Chondrocyte (in vitro differentiated cells): ENCODE results near the gene ANTXR1. TPM values are rescaled to one million over a fixed set of nuclear protein-coding genes. Genes with fewer than 3 reads are reported as not detected.

Experiments used
- DNase-seq: peaks from one replicate; pipeline ENCODE4 v3.0.0; 2021; ENCODE audit warnings: mixed read lengths, low spot score
- H3K27ac Mint-ChIP-seq: one replicate; pipeline ENCODE4 v1.8.0; 2021; ENCODE audit warnings: mild to moderate bottlenecking, moderate library complexity, mixed read lengths; ENCODE audit not compliant: unreplicated experiment
- H3K27me3 Mint-ChIP-seq: 2 replicates; pipeline ENCODE4 v1.8.0; 2021; ENCODE audit warnings: low read depth, mixed read lengths
- H3K36me3 Mint-ChIP-seq: 2 replicates; pipeline ENCODE4 v1.8.0; 2021; ENCODE audit warnings: low read depth, mixed read lengths
- H3K4me1 Mint-ChIP-seq: 2 replicates; pipeline ENCODE4 v1.8.0; 2021; ENCODE audit warnings: low read depth, mild to moderate bottlenecking, mixed read lengths
- H3K4me3 Mint-ChIP-seq: one replicate; pipeline ENCODE4 v1.8.0; 2021; ENCODE audit warnings: mild to moderate bottlenecking, moderate library complexity, mixed read lengths; ENCODE audit not compliant: unreplicated experiment
- H3K9me3 Mint-ChIP-seq: 2 replicates; pipeline ENCODE4 v1.8.0; 2021; ENCODE audit warnings: low read depth, mixed read lengths
- total RNA-seq: library from RNA; stranded (reverse); gene quantifications from 3 replicates; pipeline ENCODE4 v1.2.1, GENCODE V29; 2021
- TF ChIP-seq, protein P1 (sequence below): fragments of 200-600 bp; sonication (generic); IDR thresholded peaks from 2 replicates; pipeline ENCODE4 v1.5.0; 2021; ENCODE audit warnings: antibody characterized with exemption, mild to moderate bottlenecking, moderate library complexity

ANTXR1 gene
- total RNA-seq, 1 donor from 2014 or later: 351 TPM

DNA sequence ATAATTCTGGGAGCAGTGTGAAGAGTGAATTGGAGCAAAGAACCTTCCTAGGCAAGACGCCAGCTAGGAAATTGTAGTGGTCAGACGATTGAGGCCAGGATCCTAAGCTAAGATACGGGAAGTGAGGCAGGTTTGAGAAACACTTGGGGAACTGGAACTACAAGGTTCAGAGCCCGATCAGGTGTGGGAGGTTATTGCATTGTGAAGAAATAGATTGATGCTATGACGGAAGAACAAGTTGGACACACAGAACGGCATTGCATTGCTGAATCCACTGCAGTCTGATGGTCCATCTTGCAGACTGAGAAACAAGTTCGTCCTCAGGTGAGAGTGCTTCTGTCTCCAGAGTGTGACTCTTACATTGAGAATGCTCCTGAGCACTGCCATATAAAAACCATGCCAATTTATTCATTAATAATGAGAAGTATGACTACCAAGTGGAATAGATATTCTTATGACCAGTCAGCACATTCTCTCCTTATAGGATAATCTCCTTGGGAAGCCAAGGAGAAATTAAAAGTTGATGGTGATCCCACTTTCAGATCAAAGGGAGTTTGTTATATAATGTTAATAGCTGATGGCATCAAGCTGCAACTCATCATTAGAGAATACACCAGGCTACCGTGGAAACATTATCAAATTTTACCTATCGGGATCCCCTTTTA lies 30.9 kb downstream of the ANTXR1 start:
- DNase-seq: no peak
- no peaks in the 10 kb centered on the region for H3K27me3 Mint-ChIP-seq
- peaks cover 50% of the 10 kb centered on the region for H3K36me3 Mint-ChIP-seq
- no peaks in the 10 kb centered on the region for H3K9me3 Mint-ChIP-seq
- no peak overlapping the region for H3K27ac Mint-ChIP-seq
- TF ChIP-seq, protein P1, sequence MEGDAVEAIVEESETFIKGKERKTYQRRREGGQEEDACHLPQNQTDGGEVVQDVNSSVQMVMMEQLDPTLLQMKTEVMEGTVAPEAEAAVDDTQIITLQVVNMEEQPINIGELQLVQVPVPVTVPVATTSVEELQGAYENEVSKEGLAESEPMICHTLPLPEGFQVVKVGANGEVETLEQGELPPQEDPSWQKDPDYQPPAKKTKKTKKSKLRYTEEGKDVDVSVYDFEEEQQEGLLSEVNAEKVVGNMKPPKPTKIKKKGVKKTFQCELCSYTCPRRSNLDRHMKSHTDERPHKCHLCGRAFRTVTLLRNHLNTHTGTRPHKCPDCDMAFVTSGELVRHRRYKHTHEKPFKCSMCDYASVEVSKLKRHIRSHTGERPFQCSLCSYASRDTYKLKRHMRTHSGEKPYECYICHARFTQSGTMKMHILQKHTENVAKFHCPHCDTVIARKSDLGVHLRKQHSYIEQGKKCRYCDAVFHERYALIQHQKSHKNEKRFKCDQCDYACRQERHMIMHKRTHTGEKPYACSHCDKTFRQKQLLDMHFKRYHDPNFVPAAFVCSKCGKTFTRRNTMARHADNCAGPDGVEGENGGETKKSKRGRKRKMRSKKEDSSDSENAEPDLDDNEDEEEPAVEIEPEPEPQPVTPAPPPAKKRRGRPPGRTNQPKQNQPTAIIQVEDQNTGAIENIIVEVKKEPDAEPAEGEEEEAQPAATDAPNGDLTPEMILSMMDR: no peak
- no peak overlapping the region for H3K4me3 Mint-ChIP-seq
- peaks cover 29% of the 10 kb centered on the region for H3K4me1 Mint-ChIP-seq

DNA sequence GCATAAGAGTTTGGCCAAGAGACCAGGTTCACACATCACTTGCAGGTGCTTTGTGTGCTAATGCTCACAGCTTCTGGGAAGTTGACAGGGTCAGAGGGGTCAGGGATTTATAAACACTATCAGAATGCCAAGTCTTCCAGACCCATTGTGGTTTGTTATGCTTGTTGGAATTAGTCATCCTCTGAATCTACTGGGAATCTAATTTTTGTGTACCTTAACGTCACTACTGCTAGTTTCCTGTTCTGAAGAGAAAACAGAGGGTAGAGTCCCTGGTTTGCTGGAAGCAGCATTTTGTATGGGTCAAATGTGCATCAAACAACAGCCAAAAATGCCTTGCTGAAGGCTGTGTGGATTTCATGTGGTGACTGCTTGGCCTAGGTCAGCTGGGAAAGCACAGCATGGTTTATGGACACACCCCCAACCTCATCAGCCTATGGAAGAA lies 33.3 kb downstream of the ANTXR1 start:
- H3K4me1 Mint-ChIP-seq: peaks cover 30% of the 10 kb centered on the region
- H3K27me3 Mint-ChIP-seq: no peaks in the 10 kb centered on the region
- peaks cover 40% of the 10 kb centered on the region for H3K36me3 Mint-ChIP-seq
- H3K27ac Mint-ChIP-seq: no peak overlapping the region
- TF ChIP-seq, protein P1: no peak
- DNase-seq: no peak
- H3K4me3 Mint-ChIP-seq: no peak overlapping the region
- H3K9me3 Mint-ChIP-seq: no peaks in the 10 kb centered on the region

DNA sequence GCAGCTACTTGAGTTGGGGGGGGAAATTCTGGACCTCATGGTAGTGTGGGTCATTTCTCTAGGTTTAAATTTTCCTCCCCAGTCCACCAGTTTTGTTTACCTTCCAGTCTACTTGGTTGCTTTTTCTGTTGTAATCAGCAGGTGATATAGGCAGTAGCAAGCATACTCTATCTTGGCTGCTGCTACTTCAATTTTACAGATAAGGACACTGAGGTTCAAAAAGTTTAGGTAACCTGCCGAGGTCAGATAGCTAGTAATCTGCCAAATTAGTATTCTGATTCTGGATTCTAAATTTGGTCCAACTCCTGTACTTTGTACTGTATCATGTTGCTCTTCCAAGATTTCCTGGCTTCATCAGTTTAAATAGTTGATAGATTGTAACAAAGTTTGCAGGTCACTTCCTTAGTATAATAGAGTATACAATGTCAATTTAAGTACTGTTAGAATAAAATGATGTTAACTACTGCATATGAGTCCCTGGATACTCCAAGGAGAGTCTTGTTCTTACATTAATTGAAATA lies 34.7 kb downstream of the ANTXR1 start:
- DNase-seq: no peak
- Mint-ChIP-seq H3K27ac (peak overlapping the region; percentile 4), H3K4me3 (no peak overlapping the region), H3K4me1 (peaks cover 30% of the 10 kb centered on the region), H3K27me3 (no peaks in the 10 kb centered on the region), H3K9me3 (no peaks in the 10 kb centered on the region), H3K36me3 (peaks cover 27% of the 10 kb centered on the region)
- TF ChIP-seq, protein P1: no peak

DNA sequence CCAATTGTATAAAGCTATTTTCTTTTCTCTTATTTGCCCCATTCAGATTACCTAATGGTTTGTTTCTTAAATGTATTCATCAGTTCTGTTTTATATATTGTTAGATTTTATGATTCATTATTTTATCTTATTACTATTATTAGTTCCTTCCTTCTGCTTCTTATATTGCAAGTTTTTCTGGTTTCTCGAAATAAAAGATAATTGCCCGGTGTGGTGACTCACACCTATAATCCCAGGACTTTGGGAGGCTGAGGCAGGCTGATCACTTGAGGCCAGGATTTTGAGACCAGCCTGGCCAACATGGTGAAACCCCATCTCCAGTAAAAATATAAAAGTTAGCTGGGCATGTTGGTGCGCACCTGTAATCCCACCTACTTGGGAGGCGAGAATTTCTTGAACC lies 37.8 kb downstream of the ANTXR1 start:
- peaks cover 35% of the 10 kb centered on the region for H3K4me1 Mint-ChIP-seq
- H3K9me3 Mint-ChIP-seq: no peaks in the 10 kb centered on the region
- DNase-seq: no peak
- H3K36me3 Mint-ChIP-seq: peaks cover 7% of the 10 kb centered on the region
- no peak overlapping the region for H3K4me3 Mint-ChIP-seq
- no peak overlapping the region for H3K27ac Mint-ChIP-seq
- TF ChIP-seq, protein P1: no peak
- H3K27me3 Mint-ChIP-seq: no peaks in the 10 kb centered on the region

DNA sequence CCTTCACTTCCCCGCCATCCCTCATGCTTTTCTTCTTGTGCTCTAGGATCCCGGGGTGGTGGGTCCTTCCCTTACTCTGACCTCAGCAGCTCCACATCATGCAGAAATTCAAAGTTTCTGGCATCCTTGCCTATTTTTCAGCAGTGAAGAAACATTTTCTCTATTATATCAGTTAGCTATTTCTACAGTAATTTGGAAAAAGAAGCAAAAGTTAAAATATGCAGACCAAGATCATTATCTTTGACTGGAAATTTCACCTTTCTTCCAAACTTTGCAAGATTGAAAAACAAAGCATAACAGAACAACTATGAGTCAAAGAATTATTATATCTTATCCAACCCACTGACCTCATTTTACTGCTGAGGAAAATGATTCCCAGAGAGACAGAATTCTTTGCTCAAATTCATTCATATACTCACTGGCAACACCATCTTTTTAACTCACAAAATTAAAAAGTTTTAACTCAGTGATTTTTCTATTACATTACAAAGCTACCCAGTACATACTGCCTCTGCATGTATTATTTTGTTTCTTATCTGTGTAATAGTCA lies 40.5 kb downstream of the ANTXR1 start:
- no peak overlapping the region for H3K27ac Mint-ChIP-seq
- H3K4me1 Mint-ChIP-seq: peaks cover 25% of the 10 kb centered on the region
- no peak overlapping the region for H3K4me3 Mint-ChIP-seq
- DNase-seq: no peak
- TF ChIP-seq, protein P1: no peak
- no peaks in the 10 kb centered on the region for H3K27me3 Mint-ChIP-seq
- H3K36me3 Mint-ChIP-seq: peaks cover 10% of the 10 kb centered on the region
- peaks cover 9% of the 10 kb centered on the region for H3K9me3 Mint-ChIP-seq
